Dermis blood vessel endothelial cell (primary cell): ENCODE data around the gene LRRC4B. TPM values are rescaled to one million over a fixed set of nuclear protein-coding genes. Genes with fewer than 3 reads are reported as not detected.
"Not testable (repeated sequence)": the region's sequence is repeated elsewhere in the genome, so short reads cannot be mapped to it uniquely, and the experiment has no call there.

Source experiments
- DNase-seq: peaks from one replicate; pipeline ENCODE4 v3.0.0; 2010
- total RNA-seq: library from RNA; depleted of rRNA; stranded (reverse); fragments of >200 nt; gene quantifications from 2 replicates; pipeline ENCODE4 v1.2.3, GENCODE V29; 2014

LRRC4B gene
- total RNA-seq, 1 donor from 2014 or later = under 0.01 TPM

GRCh38 chr19:50551715-50552187 lies 16.5 kb downstream of the LRRC4B start:
- DNase-seq = no peak

DNA sequence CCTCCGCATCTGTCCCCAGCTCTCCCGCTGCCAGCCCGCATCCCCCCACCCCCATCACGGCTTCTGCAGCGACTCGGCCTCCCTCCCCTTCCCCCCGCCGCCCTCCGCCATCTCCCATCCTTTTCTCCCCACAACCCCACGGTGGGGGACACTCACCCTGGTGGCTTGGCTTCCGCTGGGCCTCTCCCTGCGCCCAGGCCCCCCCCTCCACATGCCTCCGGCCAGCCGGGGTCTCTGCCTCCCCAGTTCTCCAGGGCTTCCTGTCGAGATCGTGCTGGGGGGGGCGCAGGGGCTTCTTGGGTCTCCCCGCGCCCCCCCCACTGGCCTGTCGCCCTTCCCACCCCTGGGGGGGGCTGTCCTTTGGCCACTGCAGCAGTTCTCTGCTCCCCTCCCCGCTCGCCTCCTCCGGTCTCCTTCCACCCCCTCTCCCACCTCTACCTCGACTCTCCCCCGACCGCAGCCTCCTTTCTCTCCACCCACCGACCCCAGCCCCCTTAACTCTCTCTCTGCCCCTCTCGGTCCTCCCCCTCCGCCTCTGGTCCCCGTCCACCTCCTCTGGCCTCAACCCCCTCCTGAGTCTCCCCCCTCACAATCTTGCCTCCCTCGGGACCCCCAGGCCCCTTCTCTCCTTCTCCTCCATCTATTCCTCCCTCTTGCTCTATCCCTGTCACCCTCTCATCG lies 17.1 kb downstream of the LRRC4B start:
- DNase-seq = no peak

DNA sequence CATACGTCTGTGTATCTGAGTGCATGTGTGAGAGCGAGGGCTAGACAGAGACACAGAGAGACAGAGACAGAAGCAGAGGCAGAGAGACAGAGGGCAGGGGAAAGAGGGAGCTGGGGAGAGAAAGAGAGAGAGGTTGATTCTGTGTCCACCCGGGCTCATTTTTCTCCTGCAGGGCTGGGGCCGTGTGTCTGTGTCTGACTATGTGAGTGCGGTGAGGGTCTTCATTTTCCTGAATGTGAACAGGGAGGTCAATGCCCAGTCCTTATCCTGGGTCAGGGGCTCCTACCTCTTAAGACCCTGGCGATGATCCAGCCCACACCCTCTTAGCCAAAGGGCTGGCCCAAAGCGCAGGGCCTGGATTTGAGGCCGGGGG lies 17.7 kb downstream of the LRRC4B start:
- no peak for DNase-seq

- peak; percentile 32 for DNase-seq
These were observed 18.2 kb downstream of the LRRC4B start for GRCh38 chr19:50549927-50550593.

GRCh38 chr19:50549059-50549926 lies 18.9 kb downstream of the LRRC4B start:
- DNase-seq = no peak

- DNase-seq = no peak
These were observed 19.8 kb downstream of the LRRC4B start for GRCh38 chr19:50548191-50549058.

DNA sequence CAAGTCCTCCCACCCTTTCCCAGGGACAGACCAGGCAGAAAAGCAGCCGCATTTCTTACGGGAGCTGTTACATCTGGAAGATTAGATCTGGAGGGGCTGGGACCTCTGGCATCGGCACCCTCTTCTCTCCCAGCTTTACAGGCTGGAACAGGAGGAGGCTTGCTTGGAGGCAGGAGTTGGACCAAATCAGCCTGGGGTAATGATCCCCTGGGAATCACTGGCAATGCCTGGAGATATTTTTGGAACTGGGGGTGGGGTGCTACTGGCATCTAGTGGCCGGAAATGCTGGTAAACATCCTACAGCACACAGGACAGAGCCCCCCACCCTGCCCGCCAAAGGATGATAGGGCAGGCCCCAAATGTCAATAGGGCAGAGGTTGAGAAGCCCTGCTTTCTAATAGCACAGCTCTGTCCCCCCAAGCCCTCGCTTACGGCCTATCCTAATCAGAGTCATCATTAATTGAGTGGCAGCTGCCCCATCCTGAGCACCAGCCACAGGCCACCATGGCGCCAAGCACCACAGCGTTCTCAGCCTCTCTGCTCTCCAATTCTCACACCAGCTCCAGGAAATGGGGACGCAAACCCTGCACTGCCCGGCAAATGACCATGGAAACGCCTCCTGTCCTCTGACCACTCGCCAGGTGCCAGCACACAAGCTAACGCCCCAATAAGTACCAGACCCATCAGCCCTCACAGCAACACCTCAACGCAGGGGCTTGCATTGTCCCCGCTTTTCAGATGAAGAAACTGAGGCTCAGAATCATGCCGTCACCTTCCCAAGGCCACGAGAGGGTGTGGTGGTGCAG lies 20.6 kb downstream of the LRRC4B start:
- DNase-seq = no peak

GRCh38 chr19:50546527-50547221 lies 21.6 kb downstream of the LRRC4B start:
- no peak for DNase-seq

DNA sequence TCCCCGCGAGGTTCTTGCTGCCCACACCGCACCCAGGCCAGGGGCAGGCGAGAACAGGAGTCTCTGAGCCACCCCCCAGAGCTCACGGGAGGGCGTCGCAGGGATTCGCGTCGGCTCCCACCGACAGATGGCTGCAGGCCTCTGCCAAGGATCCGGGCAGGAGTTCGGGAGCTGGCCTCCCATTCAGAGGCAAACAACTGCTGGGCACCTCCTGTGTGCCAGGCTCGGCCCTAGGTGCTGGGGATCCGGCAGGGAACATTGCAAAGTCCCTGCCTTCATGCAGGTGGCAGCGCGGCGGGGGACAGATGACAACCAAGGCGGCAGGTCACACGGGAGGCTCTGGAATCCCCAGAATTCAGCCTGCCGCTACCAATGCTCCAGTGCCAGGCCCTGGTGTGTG lies 25.3 kb downstream of the LRRC4B start:
- no peak for DNase-seq

- peak; percentile 93 for DNase-seq
These were observed 30.4 kb downstream of the LRRC4B start for GRCh38 chr19:50537769-50538230.

DNA sequence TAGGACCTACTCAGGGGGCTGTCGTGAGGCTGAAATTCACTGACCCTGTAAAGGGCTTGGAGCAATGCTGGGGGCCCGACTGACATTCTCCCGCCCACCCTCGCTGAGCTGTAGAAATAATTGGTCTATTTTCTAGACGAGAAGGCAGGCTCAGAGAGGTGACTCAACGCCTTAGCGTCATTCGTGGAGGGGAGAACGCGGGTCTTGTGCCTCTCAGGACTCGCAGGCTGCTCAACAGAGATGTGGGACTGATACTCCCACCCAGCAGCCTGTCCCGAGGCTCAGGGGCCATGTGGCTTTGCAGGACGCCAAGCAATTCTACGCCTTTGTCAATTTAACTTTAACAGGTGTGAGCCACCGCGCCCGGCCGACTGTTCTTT lies 30.9 kb downstream of the LRRC4B start:
- no peak for DNase-seq

DNA sequence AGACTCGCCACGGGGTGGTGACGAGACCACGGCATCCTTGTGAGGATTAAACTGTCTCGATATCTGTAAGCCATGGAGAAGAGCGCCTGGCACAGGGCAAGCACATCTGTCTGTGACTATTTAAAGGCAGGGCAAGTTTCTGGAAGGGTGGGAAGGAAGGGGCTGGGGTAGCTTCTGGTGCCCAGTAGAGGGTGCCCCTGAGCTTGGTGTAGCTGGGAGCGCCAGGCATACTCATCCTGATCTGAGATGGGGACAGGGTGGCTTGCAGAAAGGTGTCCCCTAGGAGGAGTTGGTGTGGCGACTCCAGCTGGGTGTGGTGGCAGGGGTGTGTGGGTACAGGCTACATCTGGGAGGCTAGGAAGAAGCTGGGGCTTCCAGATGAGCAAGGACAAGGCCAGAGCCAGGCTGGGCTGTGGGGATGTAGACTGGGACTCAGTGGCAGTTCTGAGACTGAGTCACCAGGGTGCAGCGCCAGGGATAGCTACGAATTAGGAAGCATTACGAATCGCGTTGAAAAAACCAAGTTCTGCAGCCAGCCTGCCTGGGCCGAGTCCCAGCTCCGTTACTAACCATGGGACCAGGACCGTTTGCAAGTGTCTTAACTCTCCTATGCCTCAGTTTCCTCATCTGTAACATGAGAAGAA lies 31.5 kb downstream of the LRRC4B start:
- no peak for DNase-seq

GRCh38 chr19:50535672-50536187 lies 32.5 kb downstream of the LRRC4B start:
- DNase-seq = no peak

DNA sequence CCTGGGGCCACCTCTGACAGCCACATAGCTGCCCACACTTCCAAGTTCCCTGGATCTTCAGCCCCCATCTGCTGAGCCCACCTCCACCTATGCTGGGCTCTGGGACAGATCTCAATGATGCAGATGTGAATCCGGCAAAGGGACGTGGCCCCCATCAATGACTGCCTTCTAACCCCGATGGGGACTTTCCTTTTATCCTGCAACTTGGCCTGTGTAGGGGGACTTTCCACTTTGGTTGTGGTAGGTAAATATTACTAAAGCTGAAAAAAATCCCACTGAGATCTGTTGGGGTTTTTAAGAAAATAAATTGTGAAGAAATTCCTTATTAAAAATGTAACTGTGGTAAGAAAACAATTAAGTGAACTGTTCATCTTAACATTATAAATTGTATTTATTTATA lies 33.8 kb downstream of the LRRC4B start:
- DNase-seq = no peak

DNA sequence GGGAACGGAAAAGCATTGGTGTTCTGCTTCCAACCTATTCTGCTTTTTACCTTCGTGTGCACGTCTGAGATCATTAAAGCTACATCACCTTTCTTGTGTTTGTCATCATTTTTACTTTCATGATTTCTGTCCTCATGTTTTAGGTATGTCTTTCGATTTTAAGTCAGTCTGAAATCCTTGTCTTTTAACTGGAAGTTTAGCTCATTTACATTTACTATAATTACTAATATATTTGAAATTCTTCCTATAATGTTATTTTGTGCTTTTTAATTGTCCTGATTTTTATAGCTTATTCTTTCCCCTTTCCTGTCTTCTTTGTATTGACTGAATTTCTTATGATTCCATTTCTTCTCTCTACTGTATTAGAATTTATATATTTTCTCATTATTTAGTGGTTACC lies 35.3 kb downstream of the LRRC4B start:
- DNase-seq = no peak

DNA sequence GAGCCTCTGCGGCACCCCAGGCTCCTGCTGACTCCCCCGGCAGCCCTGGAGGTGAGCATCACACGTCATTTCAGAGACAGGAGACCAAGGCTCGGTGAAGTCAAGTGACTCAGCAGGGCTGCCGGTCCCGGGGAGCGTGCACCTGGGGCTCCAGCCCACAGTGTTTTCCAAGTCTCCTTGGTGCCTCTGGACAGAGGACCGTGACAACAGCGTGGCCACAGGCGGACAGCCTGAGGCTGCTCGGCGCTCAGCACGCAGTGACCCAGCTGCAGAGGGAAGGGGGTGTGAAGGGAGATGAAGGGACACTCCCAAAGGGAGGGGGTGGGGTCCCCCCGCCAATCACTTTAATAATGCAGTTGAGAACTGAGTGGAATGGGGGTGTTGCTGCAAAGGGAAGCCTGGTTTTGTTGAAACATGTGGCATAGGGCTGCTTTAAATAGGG lies 37.0 kb downstream of the LRRC4B start:
- no peak for DNase-seq

DNA sequence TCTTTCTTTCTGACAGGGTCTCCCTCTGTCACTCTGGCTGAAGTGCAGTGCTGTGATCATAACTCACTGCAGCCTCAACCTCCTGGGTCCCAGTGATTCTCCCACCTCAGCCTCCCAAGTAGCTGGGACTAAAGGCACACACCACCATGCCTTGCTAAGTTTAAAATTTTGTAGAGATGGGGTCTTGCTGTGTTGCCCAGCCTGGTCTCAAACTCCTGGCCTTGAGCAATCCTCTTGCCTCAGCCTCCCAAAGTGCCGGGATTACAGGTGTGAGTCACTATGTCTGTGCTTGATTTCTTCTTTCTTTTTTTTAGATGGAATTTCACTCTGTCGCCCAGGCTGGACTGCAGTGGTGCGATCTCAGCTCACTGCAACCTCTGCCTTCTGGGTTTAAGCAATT lies 40.2 kb downstream of the LRRC4B start:
- DNase-seq = not testable (repeated sequence)

GRCh38 chr19:50522881-50523280 lies 45.4 kb downstream of the LRRC4B start:
- DNase-seq = no peak

DNA sequence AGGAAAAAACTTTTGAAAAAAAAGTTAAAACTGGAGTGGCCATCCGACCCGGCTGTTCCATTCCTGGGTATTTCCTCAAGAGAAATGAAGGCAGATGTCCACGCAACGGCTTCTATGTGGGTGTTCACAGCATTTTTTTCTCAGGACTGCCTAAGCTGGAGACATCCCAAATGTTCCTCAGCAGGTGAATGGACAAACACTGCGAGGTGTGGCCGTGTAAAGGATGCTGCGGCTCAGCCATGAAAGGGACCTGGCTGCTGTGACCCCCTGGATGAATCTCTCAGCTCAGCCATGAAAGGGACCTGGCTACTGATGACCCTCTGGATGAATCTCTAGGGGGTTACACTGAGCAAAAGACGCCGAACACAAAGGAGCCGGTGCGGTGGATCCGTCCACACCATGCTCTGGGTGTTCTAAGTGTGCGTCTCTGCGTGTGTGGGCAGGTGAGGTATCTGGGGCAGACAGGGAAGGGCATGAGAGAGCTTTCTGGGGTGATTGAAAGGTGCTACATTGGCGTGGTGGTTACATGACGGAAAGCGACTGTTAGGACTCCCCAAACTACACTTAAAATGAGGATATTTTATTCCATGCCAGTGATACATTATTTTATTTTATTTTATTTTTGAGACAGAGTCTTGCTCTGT lies 47.3 kb downstream of the LRRC4B start:
- no peak for DNase-seq
